ENCODE data around the gene PLCH1. TPM values are rescaled to one million over a fixed set of nuclear protein-coding genes. Genes with fewer than 3 reads are reported as not detected.

The PLCH1 gene
- total and polyA plus RNA-seq, 9 of the 15 experiments (the other 6 are each of a cell fraction or from before 2014, with no cell fraction given) = 0.17 to 0.62 (median 0.40) TPM

GRCh38 chr3:155790272-155790925 lies 45.5 kb upstream of the PLCH1 start:
- peaks cover 0 to 11% of the 10 kb centered on the region in 2 experiments; a peak in 3 of 5 replicates for H3K4me1 ChIP-seq (replicated peaks in 1 of 2; ENCODE audit: control insufficient read depth in 2 of 2, insufficient read depth in 2 of 2, low read length in 2 of 2)
- H3K27me3 ChIP-seq (ENCODE audit: control insufficient read depth in 2 of 2, insufficient read depth in 2 of 2, low read length in 2 of 2) = no peaks in the 10 kb centered on the region
- H3K4me2 ChIP-seq (ENCODE audit: insufficient read depth, low read length) = peak overlapping the region; percentile 38; the same call in 1 of the 2 replicates
- in situ Hi-C loops (cut with MboI) (no loop called here), intact Hi-C loops (cut with micrococcal nuclease) (no loop called here)
- peak overlapping the region; percentile 65; the same call in 2 of the 3 replicates for H3K27ac ChIP-seq (ENCODE audit: extremely low read depth, low read depth, low read length)
- peaks cover 26% of the 10 kb centered on the region; the same call in 2 of the 3 replicates for H3K79me2 ChIP-seq (ENCODE audit: control insufficient read depth, insufficient read depth, low read length)
- H3K9ac ChIP-seq (ENCODE audit: insufficient read depth in 1 of 2, low read depth in 2 of 2, low read length in 2 of 2) = 0 out of 4 replicates have a peak overlapping the region, but pooled peaks of 1 of the 2 experiments have one; percentile 8
- no peaks in the 10 kb centered on the region for H4K20me1 ChIP-seq (replicated peaks; ENCODE audit: control insufficient read depth, insufficient read depth, low read length)
- ChIA-PET POLR2A (interaction anchor here (2.1 kb wide), 1 partner anchor 15 kb away, joined by 12 read pairs; the partner anchor contains the start of gene C3orf33), CTCF (ENCODE audit: low intra/inter-chr PET ratio) (no interaction called here)
- DNase-seq (ENCODE audit: extremely low read depth in 1 of 4, low spot score in 3 of 4) (peak in 1 of 4 experiments; percentile 27), FAIRE-seq (peak; percentile 81), ATAC-seq (peak; percentile 71)
- H3K9me3 ChIP-seq (replicated peaks; ENCODE audit: control insufficient read depth, insufficient read depth, low read depth, low read length) = no peaks in the 10 kb centered on the region; the same call in none of the 2 replicates
- BruUV-seq (replicated peaks) = no TSS peak
- H3K9me1 ChIP-seq (ENCODE audit: control insufficient read depth, insufficient read depth, low read length) = no peaks in the 10 kb centered on the region
- peaks cover 14% of the 10 kb centered on the region; the same call in 2 of the 3 replicates for H3K36me3 ChIP-seq (ENCODE audit: control insufficient read depth, insufficient read depth, low read length)
- no peak overlapping the region for H3K4me3 ChIP-seq
- H2AFZ ChIP-seq (ENCODE audit: low read depth, low read length) = no peak overlapping the region
- 16% methylated on average over 4 of the region's 4 CpGs for WGBS (ENCODE audit: insufficient coverage, low coverage, missing lambda C conversion rate)
- TF ChIP-seq ZNF316 (IDR thresholded peaks at IDR 0.05) (peak; percentile 55; the same call in 1 of the 2 replicates), SNRNP70 (optimal IDR thresholded peaks at IDR 0.05; ENCODE audit: low read depth, low read length) (no peak), MLLT1 (IDR thresholded peaks at IDR 0.05) (peak in 1 of 2 experiments; percentile 81; a peak in 2 of 4 replicates), ATF3 (IDR thresholded peaks at IDR 0.05) (peak; percentile 52), ATF3 (CRISPR knock-in tag; conservative IDR thresholded peaks at IDR 0.05) (no peak), RCOR1 (IDR thresholded peaks at IDR 0.05; ENCODE audit: borderline replicate concordance in 1 of 2, low read depth in 2 of 2, low read length in 2 of 2) (no peak), NFIC (IDR thresholded peaks at IDR 0.05) (0 out of 2 replicates have a peak, but pooled peaks have one; percentile 89), SIRT6 (IDR thresholded peaks at IDR 0.05; ENCODE audit: low read depth, low read length) (no peak), ZNF707 (CRISPR knock-in tag; conservative IDR thresholded peaks at IDR 0.05) (no peak), REST (IDR thresholded peaks at IDR 0.05; ENCODE audit: borderline replicate concordance) (0 out of 2 replicates have a peak, but pooled peaks have one; percentile 12), REST (CRISPR knock-in tag; IDR thresholded peaks at IDR 0.05; ENCODE audit: low read depth) (no peak), LARP7 (IDR thresholded peaks at IDR 0.05) (no peak)

Data from K562 (cell line).